Activated CD4-positive, alpha-beta T cell treated with anti-CD3 and anti-CD28 coated beads, Interleukin-2, amount 50 U/mL, for 1 hour (primary cell): ENCODE data around the gene CGB2.
A peak's percentile ranks its signal among the peaks of the same experiment; 100 is the strongest.

Experiments
- DNase-seq: peaks from one replicate; pipeline ENCODE4 v3.0.0-alpha.2; 2020

The CGB2 gene

DNA sequence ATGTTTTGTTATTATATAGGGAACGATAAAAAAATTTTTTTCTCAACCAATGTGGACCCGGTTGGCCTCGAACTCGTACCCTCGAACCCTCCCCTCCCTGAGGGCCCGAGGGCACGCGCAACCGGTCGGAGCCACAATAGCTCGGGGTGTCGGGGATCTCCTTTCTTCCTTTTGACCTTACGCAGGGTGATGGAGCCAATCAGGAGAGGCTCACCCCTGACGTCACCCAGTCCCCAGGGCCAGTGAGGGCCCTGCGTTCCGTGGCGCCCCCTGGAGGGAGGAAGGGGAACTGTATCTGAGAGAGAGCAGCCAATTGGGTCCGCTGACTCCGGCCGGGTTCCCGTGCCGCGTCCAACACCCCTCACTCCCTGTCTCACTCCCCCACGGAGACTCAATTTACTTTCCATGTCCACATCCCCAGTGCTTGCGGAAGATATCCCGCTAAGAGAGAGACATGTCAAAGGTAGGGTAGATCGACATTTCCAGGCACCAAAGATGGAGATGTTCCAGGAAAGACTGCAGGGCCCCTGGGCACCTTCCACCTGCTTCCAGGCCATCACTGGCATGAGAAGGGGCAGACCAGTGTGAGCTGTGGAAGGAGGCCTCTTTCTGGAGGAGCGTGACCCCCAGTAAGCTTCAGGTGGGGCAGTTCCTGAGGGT, at the start of gene CGB2:
Gene CGB2, plus strand, starts transcription at position 249 of the 660 bp plus-strand sequence. Its CDS starts 206 bp downstream, at position 455.
- peak; percentile 43 for DNase-seq

DNA sequence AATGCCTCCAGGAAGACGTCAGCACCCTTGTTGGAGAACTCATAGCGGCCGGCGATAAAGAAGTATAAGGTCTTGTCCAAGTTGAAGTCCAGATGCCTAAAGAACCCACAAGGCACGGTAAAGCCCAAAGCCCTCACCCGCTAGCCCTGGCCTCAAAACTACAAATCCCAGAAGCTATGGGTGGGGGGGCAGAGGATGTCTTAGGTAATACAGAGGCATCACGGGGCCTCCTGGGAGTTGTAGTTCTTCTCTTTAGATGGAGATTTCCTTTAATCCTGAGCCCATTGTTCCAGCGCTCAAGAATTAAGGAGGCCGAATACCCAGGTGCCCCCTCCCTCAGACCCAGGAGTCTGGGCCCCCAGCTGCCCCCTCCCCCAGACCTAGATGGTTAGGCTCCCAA, 49.4 kb upstream of the CGB2 start:
- no peak for DNase-seq

DNA sequence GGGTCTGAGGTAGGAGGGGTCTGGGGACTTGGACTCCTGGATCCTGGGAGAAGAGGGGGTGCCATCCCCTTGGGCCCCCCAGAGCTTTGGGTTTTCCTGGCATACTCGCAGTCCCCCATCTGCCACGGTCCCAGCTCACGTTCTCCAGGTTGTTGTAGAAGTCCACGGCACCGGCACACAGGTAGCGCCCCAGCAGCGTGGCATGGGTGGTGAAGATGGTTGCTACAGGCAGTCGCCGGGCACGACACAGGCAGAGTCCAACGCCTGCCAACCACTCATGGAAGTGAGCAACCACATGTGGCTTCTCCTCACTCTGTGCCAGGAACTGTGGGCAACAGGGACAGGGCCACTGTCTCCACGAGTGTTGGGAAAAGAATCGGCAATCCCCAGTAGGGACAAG, 46.0 kb upstream of the CGB2 start:
- DNase-seq: no peak

DNA sequence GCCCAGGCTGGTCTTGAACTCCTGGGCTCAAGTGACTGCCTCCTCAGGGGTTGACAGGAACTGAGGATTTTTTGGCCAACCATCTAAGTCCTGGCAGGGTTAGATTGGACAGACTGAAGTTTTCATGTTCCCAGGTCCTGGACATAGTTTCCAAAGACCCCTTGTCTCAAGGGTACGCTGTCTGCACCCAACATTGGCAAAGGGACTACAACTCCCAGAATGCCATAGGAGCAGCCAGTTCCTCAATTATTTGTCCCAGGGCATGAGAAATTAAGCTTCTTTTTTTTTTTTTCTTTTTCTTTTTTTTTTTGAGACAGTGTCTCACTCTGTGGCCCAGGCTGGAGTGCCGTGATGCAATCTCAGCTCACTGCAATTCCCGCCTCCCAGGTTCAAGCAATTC, 45.5 kb upstream of the CGB2 start:
- DNase-seq: no peak

DNA sequence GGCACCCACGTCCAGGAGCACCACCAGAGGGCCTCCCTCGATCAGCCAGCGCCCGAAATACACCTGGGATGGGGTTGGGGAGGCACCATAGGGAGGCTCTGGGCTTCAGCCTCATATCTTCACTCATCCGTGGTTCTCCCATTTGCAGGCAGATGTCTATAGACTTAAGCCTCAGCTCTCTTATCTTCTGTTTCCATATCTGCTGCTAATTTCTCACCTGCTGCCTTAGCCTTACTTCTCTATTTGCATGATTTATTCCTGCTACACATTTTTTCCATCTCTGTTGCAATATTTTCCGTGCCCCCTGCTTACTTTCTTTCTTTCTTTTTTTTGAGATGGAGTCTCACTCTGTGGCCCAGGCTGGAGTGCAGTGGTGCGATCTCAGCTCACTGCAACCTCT, 44.4 kb upstream of the CGB2 start:
- no peak for DNase-seq

DNA sequence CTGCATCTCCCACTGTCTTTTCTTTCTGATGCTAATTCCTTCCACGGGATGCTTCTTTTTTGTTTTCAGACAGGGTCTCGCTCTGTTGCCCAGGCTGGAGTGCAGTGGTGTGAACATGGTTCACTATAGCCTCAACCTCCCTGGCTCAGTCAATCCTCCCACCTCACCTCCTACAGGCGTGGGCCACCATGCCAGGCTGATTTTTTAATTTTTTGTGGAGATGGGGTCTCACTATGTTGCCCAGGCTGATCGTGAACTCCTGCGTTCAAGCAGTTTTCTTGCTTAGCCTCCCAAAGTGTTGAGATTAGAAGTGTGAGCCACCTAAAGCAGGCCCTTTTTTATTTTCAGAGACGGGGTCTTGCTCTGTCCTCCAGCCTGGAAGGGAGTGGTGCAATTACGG, 43.4 kb upstream of the CGB2 start:
- no peak for DNase-seq

DNA sequence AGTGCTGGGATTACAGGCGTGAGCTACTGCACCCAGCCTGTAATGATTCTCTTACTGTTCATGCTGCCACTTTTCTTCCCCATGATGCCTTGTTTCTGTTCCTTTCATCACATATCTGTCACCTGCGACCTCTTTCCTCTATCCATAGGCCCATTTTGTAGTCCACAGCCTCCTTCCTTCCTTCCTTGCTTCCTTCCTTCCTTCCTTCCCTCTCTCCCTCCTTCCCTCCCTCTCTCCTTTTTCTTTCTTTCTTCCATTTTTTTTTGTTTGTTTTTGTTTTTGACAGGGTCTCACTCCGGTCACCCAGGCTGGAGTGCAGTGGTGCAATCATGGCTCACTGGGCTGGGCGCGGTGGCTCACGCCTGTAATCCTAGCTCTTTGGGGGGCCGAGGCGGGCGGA, 42.8 kb upstream of the CGB2 start:
- DNase-seq: no peak

DNA sequence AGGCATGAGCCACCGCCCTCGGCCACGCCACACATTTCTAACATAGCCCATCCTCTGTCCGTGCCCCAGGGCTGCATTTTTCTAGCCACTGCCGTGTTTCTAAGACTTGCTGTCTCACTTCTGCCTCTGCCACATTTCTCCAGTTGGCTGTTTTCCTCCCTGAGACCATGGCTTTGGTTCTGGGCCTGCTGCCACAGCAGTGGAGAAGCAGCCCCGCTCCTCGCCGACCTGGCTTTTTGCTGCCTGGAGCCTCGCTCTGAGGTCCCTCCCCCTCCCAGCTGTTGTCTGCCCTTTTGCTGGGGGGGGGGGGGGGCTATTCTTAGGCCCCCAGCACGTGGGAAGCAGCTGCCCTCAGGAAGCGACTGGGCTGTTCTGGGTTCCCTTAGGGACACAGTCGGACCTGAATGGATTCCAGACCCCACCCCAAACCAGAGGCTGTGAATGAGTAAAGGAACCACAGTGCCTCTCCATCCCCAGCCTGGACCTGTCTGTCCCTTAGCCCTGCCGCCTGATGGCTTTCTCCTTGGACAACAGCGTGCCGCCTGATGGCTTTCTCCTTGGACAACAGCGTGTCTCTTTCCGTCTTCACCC, 41.9 kb upstream of the CGB2 start:
- no peak for DNase-seq

DNA sequence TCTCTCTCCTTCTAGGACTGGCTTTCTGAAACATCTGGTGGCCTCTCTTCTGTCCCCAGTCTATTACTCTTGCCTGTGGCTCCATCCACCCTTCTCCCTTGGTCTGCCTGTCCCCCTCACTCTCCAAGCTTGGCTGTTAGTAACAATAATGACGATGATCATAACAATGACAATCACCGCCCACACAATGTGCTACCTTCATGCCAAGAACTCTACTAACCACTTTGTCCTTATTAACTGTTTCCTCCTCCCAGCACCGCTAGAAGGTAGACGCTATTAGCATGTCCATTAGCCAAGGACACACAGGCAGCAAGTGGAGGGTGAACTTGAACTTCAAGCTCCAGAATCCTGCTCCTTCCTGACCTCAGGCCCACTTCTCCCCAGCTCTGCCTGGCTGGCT, 41.3 kb upstream of the CGB2 start:
- no peak for DNase-seq

DNA sequence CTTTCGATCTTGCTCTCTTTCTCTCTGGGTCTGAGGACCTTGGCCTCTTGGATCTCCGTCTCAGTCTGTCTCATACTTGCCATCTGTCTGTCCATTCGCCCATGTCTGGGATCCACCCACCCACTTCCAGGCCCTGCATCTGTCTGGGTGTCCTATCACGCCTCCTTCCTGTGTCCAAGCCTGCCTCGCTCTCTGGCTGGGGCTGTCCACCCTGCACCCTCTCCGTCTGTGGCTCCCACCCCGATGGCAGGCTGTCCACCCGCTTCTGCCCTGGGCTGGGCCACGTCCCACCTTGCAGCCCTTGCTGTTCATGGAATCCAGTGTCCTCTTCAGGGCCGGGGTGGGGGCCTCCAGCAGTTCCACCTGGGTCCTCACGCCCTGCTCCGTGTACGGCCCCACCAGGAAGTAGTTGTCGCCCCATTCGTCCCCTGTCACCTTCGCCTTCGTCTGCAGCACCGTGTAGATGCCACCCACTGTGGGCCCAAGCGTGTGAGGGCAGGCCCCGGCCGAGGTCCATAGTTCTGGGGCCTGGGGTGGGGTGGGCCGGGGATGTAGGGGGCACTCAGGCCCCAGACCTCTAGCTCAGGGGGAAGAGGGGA, 40.6 kb upstream of the CGB2 start:
- no peak for DNase-seq

DNA sequence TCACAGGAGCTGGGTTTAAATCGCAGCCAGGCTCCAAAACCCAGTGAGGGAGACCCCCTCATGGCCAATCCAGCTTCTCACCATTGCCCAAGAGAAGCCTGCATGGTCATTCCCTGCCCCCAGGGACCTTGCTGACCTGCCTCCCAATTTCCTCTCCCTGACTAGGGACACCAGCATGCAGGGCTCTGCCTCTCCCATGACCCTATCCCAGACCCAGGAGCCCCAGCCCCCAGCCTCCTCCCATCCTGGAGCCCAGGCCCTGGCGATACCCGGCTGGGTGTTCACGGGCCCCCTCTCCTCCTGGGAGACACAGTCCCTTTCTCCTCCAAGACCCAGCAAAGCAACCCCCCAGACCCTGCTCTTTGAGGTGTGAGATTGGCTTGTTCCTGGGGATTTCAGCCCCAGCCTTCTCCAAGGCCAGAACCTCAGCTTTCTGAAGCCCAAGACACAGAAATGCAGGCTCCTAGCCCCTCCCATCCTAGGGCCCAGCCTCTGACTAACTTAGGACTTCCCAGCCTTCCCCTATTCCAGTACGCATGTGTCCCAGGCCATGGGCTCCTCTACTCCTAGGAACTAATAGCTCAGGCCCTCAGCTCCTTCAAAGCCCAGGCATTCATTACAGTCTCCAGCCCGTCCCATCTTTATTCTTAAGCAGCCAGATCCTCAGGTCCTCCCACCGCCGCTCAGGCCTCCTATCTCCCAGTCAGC, 39.7 kb upstream of the CGB2 start:
- no peak for DNase-seq

DNA sequence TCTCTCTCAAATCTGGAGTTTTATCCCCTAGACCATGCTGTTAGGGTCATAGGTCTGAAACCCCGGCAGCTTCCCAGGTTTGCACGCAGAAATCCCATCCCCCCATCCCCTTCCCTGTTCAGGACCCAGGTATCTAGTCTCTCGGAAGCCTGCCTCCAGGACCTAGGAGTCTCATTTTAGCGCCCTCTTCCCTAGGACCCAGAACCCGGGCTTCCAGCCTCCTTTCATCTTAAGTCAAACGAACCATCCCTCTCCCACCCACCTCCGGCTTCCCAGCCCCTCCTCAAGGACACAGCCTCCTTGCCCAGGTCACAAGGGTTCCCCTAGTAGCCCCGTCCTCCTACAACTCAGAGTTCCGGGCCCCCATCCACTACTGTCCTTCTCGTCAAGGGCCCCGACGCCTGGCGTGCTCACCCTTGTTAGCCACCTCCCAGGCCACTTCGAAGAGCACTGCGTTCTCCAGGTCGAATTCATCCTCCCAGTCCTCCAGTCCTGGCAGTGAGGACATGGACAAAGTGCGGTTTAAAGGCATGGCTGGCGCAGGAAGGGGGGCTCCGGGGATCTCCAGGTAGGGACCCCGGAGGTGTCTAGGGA, 39.0 kb upstream of the CGB2 start:
- DNase-seq: no peak

DNA sequence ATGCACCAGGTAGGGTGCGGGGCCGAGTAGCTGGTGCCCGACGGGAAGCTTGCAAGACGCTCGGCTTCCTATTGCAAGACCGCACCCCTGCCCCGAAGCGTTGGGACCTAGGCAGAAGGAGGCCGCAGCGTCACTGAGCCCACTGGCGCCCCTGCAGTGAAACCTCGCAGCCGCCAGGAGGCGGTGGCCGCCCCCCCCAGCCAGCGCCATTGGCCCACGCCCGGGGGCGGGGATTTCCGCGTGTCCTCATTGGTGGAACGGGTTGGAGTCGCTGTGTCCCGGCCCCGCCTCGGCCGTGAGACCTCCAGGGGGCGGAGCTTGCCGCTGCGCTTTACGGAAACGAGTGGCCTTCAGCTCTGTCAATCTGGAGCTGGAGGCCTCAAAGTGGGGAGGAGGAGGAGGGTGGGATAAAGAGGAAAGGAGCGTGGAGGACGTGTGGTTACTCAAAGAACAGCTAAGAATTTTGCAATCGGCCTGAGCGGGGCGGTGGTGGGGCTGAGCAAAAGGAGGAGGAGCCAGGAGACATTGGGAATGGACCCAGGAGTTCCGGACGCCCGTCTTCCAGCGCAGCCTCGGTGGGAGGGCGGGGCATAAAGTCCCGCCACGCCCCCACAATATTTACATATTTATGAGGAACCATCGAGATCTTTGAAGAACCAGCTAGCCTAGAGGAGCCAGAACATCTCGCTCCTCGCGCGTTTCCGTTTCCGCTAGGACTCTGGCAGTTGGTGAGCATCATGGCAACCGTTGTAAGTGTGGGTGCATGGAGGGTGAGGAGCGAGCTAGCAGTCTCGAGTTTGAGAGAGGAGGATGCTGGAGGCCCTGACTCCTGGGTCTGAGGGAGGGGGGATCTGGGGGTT, 38.3 kb upstream of the CGB2 start, which contains the start of the genes GYS1 and RUVBL2:
Gene GYS1, minus strand, starts transcription at position 135 of the 860 bp plus-strand sequence. CDS start 197 bp downstream, outside the sequence.
Gene RUVBL2, plus strand, starts transcription at position 713 of the 860 bp plus-strand sequence. Its CDS starts 25 bp downstream, at position 738.
- DNase-seq: peak; percentile 99

DNA sequence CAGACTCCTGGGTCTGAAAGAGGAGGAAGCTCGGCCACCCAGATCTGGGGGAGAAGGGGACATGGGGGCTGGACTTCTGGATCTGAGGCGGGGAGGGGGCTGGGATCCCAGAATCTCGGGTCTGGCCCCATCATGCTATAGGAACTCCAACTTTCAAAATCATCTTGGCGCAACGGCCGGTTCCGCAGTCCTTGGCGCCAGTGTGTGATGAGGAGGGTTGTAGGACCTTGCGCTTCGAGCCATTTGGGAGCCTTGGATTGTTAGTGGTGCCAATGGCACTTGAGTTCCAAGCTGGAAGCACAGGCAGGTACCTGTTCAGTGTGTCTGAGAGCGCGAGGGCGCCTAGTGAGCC, 37.7 kb upstream of the CGB2 start:
- no peak for DNase-seq

DNA sequence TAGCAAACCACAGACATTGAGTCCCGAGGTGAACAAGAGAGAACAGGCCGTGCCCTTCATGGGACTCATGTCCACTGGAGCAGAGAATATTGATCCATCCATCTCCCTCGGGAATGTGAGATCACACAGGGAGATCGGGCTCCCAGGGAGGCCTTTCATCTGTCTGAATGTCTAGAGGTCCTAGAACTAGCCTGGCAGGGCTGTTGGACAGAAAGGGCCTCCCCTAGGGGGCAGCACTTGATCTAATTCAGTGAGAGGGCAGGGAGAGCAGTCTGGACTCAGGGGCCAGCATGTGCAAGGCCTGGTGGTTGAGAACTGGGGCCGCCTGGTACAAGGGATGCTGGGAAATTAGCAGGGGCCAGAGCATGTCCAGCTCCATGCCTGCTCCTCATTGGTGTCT, 33.7 kb upstream of the CGB2 start:
- DNase-seq: peak; percentile 49

DNA sequence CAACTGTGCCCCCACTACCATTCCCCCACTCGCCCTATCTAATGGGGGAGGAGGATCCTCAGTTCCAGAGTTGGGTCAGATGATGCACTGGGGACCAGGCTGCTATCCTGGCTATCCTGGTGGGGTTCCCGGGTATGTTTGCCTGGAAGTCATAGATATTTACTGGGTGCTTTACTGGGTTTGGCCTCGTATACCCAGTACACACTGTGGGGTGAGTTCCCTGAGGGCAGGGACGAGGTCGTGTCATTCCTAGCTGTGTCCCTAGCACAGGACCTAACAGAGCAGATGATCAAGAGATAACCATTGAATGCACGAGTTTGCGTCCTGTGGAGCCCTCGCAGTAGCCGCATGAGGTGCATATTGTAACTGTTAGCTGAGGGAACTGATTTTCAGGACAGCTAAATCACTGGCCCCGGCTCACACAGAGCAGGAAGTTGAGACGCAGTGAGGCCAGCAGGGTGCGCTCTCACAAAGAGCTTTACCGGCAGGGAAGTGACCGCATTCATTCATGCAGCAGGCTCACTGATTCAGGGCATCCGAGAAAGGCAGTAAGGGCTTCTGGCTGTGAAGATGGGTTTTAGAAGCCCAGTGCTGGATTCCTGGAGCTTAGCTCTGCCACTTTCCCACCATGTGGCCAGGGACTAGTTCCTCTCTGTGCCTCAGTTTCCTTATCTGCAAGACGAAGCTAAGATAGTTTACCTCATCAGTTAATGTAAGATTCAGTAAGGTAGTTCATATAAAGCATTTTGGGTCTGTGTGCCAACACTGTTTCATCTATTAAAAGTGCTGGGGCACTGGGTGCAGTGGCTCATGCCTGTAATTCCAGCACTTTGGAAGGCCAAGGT, 32.0 kb upstream of the CGB2 start:
- DNase-seq: peak; percentile 74

DNA sequence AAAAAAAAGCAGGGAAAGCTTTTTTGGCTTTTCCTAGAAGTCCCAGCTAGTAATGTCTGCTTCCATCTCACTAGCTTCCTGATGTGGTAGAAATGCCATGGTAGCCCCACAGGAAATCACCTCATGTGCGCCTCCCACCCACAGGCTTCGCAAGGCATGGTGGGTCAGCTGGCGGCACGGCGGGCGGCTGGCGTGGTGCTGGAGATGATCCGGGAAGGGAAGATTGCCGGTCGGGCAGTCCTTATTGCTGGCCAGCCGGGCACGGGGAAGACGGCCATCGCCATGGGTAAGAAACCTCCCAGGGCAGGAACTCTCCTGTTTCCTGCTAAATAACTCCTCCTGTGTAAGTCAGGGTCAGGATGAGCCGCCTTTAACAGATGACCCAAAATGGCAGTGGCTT, 27.6 kb upstream of the CGB2 start:
- DNase-seq: no peak

DNA sequence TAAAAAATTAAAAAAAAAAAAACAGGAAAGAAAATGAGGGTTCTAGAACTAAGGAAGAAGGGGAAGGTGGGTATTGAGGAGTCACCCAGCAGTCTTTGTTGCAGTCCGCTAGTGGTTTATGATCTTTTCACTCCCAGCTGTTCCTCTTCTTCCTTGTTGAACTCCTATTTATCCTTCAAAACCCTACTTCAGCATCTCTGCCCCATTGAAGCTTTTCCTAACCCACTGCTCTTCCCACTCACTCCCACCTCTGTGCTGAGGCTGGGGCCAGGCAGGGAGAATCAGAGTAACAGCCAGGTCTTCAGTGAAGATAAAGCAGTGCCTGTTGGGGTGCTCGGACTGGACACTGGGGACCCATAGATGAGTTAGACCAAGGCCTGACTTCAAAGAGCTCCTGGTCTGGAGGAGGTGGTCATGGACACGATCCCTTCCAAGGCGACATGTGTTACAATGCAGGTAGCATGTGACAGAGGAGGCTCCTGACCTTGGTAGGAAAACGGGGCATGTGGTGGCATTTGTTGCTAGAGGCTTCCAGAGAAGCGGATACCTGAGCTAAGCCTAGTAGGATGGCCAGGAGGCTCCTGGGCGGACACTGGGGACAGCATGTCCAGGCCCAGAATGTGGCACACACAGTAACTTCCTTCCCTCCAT, 26.6 kb upstream of the CGB2 start:
- no peak for DNase-seq

DNA sequence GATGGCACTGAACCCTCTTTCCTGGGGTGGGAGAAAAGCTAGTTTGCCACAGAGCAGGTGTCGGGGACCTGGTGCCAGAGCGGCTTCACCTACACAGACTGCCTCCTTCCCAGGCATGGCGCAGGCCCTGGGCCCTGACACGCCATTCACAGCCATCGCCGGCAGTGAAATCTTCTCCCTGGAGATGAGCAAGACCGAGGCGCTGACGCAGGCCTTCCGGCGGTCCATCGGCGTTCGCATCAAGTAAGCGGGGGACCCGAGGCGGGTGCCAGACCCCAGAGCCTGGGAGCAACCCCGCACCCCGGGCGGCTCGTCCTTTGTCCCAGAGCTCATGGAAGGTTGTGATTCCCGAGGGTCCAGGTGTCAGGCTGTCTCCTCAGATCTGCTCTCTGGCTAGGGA, 24.8 kb upstream of the CGB2 start:
- no peak for DNase-seq

DNA sequence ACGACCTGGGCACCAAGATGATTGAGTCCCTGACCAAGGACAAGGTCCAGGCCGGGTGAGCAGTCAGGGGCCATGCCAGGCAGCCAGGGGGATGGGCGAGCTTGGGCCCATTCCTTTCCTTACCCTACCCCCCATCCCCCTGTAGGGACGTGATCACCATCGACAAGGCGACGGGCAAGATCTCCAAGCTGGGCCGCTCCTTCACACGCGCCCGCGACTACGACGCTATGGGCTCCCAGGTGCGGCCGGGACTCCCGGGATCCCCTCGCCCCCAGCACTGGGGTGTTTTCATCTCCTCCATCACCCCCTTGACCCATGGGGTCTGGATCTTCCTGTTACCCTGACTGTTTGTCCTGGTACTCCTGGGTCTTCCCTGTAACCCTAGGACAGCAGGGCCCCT, 21.9 kb upstream of the CGB2 start:
- no peak for DNase-seq

DNA sequence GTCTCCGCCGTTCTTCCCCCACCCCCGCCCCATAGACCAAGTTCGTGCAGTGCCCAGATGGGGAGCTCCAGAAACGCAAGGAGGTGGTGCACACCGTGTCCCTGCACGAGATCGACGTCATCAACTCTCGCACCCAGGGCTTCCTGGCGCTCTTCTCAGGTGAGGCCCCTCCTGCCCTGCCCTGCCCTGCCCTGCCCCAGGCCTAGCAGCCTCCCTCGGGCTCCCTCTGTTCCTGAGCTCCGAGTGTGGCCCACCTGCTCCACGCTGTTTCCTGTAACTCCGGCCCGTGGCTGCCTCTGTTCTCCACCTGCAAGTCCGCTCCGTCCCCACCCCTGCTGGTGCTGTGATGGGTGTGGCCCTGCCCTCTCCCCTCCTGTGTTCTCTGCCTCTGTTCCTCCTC, 21.2 kb upstream of the CGB2 start:
- DNase-seq: no peak
